ENCODE measurements around the gene FBRSL1.
"Not testable (repeated sequence)": the region's sequence is repeated elsewhere in the genome, so short reads cannot be mapped to it uniquely, and the experiment has no call there.

Gene FBRSL1

DNA sequence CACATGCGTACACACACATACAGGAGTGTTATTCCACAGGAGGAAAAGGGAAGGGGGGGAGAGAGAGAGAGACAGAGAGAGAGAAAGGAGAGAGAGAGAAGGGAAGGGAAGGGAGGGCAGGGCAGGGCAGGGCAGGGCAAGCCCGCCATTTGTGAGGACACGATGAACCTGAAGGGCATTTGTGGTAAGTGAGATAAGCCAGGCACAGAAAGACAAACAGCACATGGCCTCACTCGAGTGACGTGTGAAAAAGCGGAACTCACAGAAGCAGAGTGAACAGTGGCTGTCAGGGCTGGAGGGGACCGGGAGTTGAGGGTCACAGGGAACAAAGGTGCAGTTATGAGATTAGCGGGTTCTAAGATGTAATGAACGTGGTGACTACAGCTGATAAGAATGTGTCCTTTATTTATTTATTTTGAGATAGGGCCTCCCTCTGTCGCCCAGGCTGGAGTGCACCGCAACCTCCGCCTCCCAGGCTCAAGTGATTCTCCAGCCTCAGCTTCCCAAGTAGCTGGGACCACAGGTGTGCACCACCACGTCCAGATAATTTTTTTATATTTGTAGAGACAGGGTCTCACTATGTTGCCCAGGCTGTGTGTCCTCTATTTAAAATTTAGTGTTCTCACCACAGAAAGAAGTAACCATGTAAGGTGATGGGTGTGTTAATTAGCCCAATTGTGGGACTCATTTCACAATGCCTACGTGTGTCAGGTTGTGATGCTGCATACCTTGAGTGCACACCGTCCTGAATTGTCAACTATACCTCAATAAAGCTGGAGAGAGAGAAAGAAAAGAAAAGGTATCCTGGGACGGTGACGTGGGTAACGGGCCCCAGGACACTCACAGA, 18.7 kb upstream of the FBRSL1 start:
- no peak for DNase-seq (ENCODE audit: low read depth)

DNA sequence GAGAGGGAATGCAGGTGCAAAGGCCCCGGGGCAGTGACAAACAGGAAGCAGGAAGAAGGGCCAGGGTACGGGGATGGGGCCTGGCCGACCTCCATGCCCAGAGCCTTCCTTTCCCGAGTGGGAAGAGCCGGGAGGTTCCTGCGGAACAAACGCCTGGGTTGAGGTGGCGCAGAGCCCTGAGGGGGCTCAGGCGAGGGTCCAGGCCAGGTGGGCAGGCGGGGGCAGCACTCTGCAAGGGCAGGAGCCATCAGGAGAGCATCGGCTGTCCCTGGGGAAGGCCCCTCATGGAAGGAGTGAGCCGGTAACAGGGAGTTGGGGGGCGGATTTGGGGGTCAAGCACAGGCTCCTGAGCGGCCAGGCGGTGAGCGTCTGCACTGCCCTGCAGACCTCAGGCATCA, 18.1 kb upstream of the FBRSL1 start:
- no peak for DNase-seq (ENCODE audit: low read depth)

DNA sequence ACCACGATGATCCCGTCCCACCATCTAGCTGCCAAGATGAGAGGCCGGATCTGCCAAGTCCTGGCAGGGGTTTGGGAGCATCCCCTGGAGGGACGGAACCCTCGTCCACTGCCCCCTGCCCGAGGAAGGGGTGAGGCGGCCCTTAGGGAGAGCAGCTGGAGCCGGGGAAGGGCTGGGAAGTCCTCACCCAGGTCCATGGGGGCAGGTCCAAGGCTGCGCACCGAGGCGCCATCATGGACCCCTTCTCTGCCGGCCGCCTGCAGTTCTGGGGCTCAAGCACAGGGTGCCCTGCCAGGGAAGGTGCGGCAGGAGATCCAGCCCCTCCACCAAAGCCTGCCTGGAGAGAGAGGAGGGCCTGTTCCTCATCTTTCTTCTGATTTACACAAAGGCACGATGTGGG, 17.6 kb upstream of the FBRSL1 start:
- no peak for DNase-seq (ENCODE audit: low read depth)

DNA sequence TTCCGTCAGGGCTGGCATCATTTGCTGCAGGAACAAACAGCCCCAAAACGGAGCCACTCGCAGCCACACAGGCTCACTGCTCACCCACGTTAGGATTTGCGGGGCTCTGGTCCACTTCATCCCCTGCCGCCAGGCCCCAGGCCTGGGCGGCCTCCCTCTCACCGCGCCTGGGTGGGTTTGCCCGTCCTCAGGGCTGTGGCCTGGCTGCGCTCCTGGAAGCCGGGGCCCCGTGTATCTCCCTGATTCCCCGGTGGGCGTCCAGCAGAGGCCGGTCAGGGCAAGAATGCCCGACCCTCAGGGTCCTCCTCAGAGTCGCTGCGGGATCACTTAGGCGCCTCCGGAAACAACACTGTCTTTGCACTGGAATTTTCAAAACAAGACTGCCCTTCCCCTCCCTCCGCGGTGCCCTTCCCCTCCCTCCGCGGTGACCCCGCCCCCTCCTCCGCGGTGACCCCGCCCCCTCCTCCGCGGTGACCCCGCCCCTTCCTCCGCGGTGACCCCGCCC, 15.7 kb upstream of the FBRSL1 start:
- DNase-seq (ENCODE audit: low read depth), result no peak

DNA sequence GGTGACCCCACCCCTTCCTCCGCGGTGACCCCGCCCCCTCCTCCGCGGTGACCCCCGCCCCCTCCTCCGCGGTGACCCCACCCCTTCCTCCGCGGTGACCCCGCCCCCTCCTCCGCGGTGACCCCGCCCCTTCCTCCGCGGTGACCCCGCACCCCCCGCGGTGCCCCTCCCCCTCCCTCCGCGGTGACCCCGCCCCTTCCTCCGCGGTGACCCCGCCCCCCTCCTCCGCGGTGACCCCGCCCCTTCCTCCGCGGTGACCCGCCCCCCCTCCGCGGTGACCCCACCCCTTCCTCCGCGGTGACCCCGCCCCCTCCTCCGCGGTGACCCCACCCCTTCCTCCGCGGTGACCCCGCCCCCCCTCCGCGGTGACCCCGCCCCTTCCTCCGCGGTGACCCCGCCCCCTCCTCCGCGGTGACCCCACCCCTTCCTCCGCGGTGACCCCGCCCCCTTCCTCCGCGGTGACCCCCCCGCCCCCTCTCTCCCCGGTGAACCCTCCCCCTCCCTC, 15.1 kb upstream of the FBRSL1 start:
- DNase-seq (ENCODE audit: low read depth), result not testable (repeated sequence)

DNA sequence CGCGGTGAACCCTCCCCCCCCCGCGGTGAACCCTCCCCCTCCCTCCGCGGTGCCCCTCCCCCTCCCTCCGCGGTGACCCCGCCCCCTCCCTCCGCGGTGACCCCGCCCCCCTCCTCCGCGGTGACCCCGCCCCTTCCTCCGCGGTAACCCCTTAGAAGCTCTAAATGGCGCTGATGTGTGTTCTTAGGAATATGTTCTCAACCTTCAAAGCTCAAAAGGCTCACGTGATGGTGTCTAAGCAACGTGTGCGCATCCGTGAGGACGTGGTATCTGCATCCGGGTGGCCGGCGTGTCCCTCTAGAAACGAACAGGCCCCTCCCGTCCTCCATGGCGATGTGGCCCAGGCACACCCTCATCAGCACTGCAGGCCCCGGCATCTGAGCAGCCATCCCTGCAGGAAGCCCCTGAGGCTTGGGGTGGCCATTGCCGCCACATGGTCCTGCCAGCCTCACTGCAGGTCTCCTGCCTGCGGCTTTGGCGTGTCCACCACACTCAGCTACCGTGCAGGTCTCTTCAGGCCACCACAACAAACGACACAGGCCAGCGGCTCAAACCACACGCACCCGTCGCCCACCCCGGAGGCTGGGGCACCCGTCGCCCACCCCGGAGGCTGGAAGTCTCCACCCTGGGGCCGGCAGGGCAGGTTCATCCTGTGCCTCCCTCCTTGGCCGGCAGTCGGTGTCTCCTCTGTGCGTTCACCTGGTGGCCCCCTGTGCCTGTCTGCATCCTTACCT, 14.5 kb upstream of the FBRSL1 start:
- no peak for DNase-seq (ENCODE audit: low read depth)

DNA sequence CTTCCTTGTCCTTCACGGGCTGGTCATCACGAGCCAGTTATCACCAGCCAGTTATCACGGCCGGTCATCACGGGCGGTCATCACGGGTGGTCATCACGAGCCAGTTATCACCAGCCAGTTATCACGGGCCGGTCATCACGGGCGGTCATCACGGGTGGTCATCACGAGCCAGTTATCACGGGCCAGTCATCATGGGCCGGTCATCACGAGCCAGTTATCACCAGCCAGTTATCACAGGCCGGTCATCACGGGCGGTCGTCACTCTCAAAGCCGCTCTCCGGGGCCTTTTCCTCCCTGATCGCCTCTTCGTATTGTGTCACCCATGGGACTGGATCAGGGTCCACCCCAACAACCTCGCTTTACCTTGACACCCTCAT, 13.9 kb upstream of the FBRSL1 start:
- DNase-seq (ENCODE audit: low read depth), result no peak

DNA sequence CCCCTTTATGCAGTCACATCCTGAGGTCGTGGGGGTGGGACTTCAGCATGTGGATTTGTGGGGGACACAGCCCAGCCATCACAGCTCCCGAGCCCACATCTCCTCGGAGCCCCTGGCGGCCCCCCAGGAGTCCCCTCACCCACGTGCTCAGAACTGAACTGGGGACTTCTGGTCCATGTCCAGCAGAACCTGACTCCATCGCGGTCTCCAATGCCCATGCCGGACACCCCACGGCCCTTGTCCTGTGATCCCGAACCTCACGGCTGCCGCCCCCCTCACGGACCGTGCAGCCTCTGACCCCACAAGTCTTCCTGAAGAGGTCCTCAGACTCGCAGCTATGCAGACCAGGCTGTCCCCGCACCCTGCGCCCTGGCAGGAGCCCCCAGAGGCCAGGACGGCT, 13.5 kb upstream of the FBRSL1 start:
- no peak for DNase-seq (ENCODE audit: low read depth)

DNA sequence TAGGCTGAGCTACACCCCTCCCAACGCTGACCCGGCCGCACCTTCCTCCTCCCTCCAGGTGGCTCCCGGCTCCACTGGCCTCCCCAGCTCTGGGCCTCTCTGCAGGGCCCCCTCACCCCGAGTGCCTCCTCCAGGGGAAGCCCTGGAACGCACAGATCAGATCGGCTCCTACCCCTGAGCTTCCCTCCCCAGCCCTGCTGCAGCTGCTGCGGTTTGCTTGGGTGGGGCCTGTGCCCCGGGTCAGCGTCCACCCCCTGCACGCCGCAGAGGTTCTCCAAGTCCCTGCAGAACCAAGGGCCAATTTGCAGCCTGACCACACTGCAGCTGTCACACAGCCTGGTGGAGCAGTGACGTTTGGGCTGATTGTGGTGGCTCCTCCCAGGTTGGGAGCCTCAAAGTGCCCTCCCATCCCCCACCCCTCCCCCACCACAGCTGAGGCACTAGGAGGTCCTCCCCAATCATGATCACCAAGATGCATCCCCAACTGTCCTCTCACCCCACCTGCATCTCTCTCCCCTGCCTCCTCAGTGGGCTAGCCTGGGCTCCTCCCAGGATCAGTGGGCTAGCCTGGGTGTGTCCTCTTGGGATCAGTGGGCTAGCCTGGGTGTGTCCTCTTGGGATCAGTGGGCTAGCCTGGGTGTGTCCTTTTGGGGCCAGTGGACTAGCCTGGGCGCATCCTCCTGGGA, 12.8 kb upstream of the FBRSL1 start:
- DNase-seq (ENCODE audit: low read depth), result no peak

DNA sequence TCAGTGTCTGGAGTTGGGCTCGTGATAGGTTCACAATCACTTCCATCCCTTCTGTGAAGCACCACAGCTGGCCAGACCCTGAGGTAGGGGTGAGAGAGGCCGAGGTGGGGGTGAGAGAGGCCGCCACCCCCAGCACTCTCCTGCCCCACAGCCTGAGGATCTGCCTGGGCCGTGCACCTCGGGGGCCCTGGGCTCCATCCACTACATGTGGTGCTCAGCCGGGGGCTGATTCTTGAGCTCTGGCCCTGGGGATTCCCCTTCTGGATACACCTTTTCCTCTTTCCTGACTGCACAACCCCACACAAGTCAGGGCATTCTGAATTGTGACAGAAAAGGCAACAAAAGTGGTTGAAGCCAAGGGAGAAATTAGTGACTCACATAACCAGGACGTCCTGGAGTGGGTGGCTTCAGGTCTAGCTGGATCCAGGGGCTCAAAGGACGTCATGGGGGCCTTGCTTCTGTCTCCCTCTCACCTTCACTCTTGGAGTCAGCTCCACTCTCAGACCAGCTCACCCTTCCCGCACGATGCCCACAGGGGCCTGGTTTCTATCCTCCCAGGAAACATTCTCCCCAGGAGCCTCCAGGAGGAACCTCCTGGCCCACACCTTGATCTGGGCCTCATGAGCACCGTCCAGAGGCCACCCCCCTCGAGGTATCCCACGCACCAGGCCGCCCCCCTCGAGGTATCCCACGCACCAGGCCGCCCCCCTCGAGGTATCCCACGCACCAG, 12.1 kb upstream of the FBRSL1 start:
- no peak for DNase-seq (ENCODE audit: low read depth)

DNA sequence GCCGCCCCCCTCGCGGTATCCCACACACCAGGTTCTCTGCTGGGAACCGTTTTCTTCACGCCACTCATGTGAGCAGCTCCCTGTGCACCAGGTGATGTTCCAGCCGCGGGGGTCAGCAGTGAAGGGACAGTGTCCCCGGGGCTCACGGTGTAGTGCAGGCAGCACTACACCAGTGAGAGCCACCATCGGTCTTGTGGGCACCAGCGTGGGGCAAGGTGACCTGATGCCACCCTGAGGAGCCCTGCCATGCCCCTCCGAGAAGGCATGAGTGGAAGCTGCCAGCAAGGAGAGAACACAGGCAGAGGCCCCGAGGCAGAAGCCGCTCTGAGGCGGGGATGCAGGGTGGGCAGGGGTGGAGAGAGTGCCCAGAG, 11.5 kb upstream of the FBRSL1 start:
- no peak for DNase-seq (ENCODE audit: low read depth)

DNA sequence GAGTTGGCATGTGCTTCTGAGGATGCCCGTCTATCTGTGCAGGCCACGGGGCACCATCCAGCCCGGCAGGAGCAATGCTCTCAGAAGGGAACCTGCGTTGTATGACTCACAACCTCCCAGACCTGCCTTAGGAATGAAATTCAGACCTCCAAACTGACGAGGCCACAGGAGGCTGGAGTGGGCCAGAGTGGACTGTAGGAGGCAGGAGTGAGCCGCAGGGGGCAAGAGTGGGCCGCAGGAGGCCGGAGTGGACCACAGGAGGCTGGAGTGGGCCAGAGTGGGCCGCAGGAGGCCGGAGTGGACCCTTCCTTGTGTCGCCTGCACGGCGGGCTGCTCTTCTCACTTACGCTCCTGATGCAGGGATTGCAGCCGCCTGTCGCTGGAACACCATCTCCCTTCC, 11.1 kb upstream of the FBRSL1 start:
- no peak for DNase-seq (ENCODE audit: low read depth)

DNA sequence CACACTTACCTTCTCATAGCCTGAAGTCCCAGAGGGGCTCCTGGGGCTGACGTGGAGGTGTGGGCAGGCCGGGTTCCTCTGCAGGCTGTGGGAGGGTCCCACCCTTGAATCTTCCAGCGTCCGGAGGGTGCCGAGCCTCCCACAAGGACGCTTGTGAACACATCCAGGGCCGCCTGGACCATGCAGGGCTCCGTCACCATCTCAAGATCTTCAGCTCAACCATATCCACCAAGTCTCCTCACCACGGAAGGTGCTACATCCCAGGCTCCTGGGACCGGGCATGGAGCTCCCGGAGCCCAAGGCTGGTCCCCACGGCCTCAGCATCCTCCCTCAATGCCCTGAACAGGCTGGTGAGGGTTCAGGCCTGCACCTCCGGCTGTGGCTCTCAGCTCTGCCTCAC, 10.7 kb upstream of the FBRSL1 start:
- DNase-seq (ENCODE audit: low read depth), result no peak

DNA sequence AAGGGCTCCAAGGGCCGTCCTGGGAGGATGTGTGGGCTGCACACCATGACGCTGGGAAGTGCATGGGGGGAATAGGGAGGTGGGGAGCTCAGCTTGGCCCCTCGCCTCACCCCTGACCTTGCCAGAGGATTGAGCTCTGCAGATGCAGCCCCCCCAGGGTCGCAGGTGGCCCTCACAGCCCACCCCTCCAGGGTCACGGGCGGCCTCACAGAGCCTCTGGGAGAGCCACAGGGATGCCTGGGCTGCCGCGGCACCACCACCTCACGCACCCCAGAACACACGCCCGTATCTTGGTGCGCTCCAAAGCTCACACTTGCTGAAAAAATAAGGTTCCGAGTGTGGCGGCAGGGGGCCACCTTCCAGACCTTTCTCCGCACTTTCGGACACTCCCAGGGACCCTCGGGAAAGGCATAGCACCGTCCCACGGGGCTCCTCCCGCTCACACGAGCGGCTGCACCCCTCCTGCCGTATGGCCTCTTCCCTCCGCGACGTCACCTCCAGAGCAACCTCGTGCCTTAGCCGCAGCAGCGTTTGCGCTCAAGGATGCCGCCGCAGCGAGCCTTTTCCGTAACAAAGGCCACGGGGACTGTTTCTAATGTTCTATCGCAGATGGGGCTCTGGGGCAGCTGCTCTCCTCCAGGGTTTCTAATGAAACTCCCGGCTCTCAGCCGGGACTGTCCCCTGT, 9.9 kb upstream of the FBRSL1 start:
- no peak for DNase-seq (ENCODE audit: low read depth)

DNA sequence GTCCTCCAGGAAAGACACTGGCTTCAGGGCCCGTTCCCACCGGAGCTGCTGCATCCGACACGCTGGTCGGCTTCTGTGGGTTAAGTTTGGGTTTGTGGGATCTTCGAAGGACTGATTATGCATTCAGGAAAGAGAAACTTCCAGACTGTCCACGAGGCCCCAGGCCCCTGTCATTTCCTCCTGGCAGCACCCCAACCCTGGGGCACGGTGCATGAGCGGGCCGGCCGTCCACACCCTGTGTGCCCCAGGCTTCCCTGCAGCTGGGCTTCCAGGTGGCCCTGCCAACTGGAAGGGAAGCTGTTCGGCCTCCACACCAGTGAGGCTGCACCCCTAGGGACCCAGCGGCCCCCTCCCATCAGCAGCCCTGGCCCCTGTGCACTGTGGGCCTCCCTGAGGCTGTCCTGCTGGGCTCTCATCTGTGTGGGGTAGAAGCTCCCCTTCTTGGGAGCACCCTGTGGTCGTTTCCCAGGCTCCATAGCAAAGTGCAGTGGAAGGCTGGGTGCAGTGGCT, 9.3 kb upstream of the FBRSL1 start:
- DNase-seq (ENCODE audit: low read depth), result no peak

DNA sequence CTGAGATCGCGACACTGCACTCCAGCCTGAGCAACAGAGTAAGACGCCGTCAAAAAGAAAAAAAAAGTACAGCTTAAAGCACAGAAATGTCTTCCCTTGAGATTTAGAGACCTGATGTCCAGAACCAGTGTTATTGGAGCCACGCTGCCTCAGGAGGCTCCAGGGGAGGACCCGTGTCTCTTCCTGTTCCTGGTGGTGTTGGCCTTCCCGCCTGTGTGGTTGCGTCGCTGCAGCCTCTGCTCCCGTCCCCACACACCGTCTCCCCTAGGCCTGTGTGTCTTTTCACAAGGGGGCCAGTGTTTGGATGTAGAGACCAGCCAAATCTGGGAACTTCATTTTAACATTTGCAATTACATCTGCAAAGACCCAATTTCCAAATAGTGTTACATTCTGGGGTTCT, 8.6 kb upstream of the FBRSL1 start:
- no peak for DNase-seq (ENCODE audit: low read depth)

DNA sequence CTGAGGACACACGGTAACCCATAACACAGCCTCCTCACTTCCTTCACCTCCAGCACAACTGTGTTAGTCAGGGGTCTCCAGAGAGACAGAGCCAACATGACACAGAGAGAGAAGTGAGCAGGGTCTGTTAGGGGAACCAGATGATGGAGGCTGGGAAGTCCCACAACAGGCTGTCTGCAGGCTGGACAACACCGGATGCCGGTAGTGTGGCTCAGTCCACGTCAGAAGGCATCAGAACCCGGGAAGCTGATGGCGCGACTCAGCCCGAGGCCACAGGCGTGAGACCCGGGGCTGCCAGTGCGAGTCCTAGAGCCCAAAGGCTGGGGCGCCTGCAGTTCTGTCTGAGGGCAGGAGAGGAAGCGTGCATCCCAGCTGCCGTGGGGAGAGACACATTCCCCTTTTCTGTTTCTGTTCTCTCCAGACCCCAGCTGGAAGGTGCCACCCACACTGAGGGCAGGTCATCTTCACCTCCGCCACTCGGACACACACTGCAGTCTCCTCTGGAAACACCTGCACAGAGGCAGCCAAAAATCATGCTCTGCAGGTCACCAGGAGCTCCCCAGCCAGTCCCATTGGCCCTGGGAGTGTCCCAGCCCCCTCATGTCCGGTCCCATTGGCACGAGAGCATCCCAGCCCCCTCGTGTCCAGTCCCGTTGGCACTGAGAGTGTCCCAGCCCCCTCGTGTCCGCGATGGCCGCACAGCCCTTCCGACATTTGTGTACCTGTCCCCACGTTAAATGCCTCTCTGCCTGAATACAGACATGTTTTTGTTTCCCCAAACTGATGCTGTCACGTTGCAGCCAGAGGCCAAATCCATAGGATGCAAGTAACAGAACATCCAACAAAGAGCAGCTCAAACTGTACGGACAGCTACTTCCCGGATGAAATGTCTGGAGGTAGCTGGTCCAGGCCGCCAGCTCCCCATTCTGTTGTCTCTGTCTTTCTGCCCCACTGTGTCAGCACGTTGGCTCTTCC, 7.9 kb upstream of the FBRSL1 start:
- DNase-seq (ENCODE audit: low read depth), result no peak

DNA sequence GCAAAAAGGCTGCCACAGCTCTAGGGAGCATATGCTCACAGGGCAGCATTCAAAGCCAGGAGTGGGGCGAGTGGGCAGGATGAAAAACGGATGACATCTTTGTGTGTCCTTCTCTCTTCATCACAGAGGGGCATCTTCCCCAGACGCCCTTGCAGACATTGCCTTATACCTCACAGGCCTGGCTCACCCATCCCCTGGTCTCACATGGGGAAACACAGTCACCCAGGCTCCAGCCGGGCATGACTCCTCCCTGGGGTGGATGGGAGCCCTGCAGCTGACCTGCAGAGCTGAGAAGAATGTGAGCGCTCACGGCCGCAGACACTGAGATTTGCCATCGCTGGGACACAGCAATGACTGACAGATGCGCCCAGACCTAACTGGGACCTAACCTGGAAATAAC, 7.2 kb upstream of the FBRSL1 start:
- no peak for DNase-seq (ENCODE audit: low read depth)

DNA sequence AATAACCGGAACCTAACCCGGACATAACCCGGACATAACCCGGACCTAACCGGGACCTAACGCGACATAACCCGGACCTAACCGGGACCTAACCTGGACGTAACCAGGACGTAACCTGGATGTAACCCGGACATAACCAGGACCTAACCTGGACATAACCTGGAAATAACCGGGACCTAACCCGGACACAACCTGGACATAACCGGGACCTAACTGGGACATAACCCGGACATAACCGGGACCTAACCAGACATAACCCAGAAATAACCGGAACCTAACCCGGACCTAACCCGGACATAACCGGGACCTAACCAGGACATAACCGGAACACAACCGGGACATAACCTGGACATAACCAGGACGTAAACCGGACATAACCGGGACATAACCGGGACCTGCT, 6.7 kb upstream of the FBRSL1 start:
- DNase-seq (ENCODE audit: low read depth), result no peak

DNA sequence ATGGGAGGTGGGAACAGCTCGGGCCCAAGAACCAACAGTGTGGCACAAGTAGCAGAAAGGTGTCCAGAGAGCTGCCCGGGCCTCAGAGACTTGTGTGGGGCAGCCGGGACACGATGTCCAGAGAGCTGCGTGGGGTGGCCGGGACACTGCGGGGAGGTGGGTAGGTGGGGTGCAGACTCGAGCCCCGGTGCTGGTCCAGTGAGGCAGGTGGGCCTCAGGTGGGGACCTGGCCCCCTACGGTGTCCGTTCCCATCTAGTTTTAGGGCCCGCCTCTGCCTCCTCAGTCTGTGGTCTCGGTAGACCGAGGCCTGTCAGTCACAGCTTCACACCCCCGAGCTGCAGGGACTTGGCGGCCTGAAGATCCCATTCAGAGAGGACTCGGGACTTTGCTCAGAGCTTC, 6.3 kb upstream of the FBRSL1 start:
- no peak for DNase-seq (ENCODE audit: low read depth)
